ENCODE data around the gene SUV39H1. TPM values are rescaled to one million over a fixed set of nuclear protein-coding genes. Genes with fewer than 3 reads are reported as not detected.
"Not testable (repeated sequence)": the region's sequence is repeated elsewhere in the genome, so short reads cannot be mapped to it uniquely, and the experiment has no call there.

The SUV39H1 gene, protein sequence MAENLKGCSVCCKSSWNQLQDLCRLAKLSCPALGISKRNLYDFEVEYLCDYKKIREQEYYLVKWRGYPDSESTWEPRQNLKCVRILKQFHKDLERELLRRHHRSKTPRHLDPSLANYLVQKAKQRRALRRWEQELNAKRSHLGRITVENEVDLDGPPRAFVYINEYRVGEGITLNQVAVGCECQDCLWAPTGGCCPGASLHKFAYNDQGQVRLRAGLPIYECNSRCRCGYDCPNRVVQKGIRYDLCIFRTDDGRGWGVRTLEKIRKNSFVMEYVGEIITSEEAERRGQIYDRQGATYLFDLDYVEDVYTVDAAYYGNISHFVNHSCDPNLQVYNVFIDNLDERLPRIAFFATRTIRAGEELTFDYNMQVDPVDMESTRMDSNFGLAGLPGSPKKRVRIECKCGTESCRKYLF
- total RNA-seq, result 10 to 100 TPM; 31.5 to 31.9 TPM

DNA sequence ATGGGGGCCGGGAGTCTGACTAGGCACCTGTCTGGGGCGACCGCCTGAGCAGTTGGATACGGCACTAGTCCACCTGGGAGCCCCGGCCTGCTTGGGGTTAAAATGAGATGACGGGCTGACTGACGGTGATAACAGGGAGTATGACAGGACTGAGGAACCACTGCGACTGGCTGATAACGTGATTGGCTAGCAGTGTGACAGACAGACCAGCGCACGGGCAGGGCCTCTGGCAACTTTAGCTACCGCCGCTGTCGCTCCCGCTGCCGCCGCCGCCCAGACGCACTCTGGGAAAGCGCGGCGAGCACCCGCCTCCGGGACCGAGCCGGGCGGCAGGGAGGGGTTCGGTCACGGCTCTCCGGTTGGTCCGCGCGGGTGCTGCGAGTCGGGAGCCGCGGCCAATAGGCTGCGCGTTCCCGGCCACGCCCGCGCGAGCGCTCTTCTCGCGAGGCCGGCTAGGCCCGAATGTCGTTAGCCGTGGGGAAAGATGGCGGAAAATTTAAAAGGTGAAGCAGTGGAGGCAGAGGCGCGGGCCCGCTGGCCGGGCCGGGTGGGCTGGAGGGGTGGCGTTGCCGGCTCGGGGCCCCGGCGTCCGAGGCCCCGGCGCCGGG lies at the start of gene SUV39H1:
SUV39H1 (plus strand) TSS at position 434 of the 608 bp plus-strand sequence; CDS start at position 485, 51 bp downstream.
- Mint-ChIP-seq H3K9me3 (no peaks in the 10 kb centered on the region), H3K4me3 (peak within 1 kb of the TSS; percentile 89), H3K27me3 (ENCODE audit: low read depth) (no peaks in the 10 kb centered on the region), H3K4me1 (ENCODE audit: low read depth) (peaks cover 36% of the 10 kb centered on the region), H3K36me3 (ENCODE audit: low read depth) (peaks cover 16% of the 10 kb centered on the region), H3K27ac (peak within 1 kb of the TSS; percentile 91)
- CTCF ChIA-PET, result interaction anchor here (0.7 to 1.0 kb wide), 2 partner anchors 13 to 48 kb away, joined by 3 read pairs; no protein-coding TSS in a partner anchor
- DNase-seq, result peak; percentile 87
- intact Hi-C loops (cut with micrococcal nuclease), result loop anchor here (1.0 to 5.0 kb wide), 9 partner anchors 17 to 406 kb away; partner anchors contain the start of genes HDAC6, PQBP1, TFE3 and TIMM17B

DNA sequence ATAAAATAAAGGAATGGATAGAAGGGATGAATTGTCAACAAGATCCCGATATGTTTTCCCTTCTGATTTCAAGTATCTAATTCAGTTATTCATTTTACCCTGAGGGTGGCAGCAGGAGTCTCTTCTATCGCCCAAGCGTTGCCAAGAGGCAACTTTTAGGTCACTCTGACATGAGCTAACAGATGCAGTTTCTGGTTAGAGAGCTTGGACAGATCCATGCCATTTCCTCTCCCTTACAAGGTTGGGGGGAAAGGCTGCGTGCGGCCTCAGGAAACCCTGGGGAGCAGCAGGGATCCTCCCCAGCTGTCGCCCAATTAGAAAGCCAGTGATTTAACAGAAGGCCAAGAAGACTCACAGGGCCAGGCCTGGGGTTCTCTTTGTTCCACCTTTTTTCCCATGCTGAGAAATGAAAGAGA lies 48.2 kb upstream of the SUV39H1 start:
- Mint-ChIP-seq H3K36me3 (ENCODE audit: low read depth) (no peaks in the 10 kb centered on the region), H3K27me3 (ENCODE audit: low read depth) (no peaks in the 10 kb centered on the region), H3K4me3 (no peak overlapping the region), H3K27ac (no peak overlapping the region), H3K4me1 (ENCODE audit: low read depth) (peaks cover 11% of the 10 kb centered on the region), H3K9me3 (no peaks in the 10 kb centered on the region)
- intact Hi-C loops (cut with micrococcal nuclease), result loop anchor here (1.0 to 2.0 kb wide), 3 partner anchors 154 to 297 kb away; partner anchors contain the start of gene HDAC6
- CTCF ChIA-PET, result interaction anchor here (0.6 to 1.9 kb wide), 8 partner anchors 48 to 374 kb away, joined by 3 to 5 read pairs (median 3); partner anchors contain the start of genes HDAC6 and SUV39H1
- DNase-seq, result peak; percentile 53

- CTCF ChIA-PET, result interaction anchor here (0.9 to 1.0 kb wide), 2 partner anchors 297 to 304 kb away, joined by 3 read pairs; no protein-coding TSS in a partner anchor
- H3K27ac Mint-ChIP-seq, result no peak overlapping the region
- intact Hi-C loops (cut with micrococcal nuclease), result loop anchor here (2.0 kb wide), 1 partner anchor 154 kb away; the partner anchor contains the start of gene HDAC6
- H3K4me3 Mint-ChIP-seq, result no peak overlapping the region
- peaks cover 13% of the 10 kb centered on the region for H3K4me1 Mint-ChIP-seq (ENCODE audit: low read depth)
- no peaks in the 10 kb centered on the region for H3K27me3 Mint-ChIP-seq (ENCODE audit: low read depth)
- DNase-seq, result no peak
- no peaks in the 10 kb centered on the region for H3K36me3 Mint-ChIP-seq (ENCODE audit: low read depth)
- H3K9me3 Mint-ChIP-seq, result no peaks in the 10 kb centered on the region
Observed at GRCh38 chrX:48649102-48649501, 47.4 kb upstream of the SUV39H1 start.

DNA sequence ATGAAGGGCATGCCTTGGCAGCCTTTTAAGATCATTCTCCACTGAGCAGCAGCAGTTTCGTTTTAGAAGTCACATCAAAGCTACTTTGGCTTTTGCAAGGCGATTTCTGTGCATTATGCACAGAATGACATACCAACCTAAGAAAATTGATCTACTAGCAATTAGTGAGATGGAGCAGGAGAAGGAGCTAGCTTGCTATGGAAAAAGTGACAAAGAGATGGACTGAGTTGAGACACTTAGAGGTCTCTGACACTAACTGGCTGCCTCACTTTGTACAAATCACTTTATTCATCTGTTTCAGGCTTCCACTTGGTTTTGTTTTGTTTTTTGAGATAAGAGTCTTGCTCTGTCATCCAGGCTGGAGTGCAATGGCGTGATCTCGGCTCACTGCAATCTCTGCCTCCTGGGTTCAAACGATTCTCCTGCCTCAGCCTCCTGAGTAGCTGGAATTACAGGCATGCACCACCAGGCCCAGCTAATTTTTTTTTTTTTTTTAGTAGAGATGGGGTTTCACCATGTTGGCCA lies 44.4 kb upstream of the SUV39H1 start:
- DNase-seq; H3K9me3 Mint-ChIP-seq; intact Hi-C loops (cut with micrococcal nuclease); H3K36me3 Mint-ChIP-seq (ENCODE audit: low read depth); CTCF ChIA-PET; H3K4me3 Mint-ChIP-seq; H3K27me3 Mint-ChIP-seq (ENCODE audit: low read depth); H3K27ac Mint-ChIP-seq: not testable (repeated sequence)
- H3K4me1 Mint-ChIP-seq (ENCODE audit: low read depth), result peaks cover 13% of the 10 kb centered on the region

- H3K27ac Mint-ChIP-seq, CTCF ChIA-PET: not testable (repeated sequence)
Observed at GRCh38 chrX:48654746-48655145, 41.8 kb upstream of the SUV39H1 start.

DNA sequence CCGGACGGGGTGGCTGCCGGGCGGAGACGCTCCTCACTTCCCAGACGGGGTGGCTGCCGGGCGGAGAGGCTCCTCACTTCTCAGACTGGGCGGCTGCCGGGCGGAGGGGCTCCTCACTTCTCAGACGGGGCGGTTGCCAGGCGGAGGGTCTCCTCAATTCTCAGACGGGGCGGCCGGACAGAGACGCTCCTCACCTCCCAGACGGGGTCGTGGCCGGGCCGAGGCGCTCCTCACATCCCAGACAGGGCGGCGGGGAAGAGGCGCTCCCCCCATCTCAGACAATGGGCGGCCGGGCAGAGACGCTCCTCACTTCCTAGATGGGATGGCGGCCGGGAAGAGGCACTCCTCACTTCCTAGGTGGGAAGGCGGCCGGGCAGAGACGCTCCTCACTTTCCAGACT lies 36.8 kb upstream of the SUV39H1 start:
- H3K4me3 Mint-ChIP-seq; H3K4me1 Mint-ChIP-seq (ENCODE audit: low read depth); H3K36me3 Mint-ChIP-seq (ENCODE audit: low read depth); DNase-seq; intact Hi-C loops (cut with micrococcal nuclease); H3K9me3 Mint-ChIP-seq; H3K27ac Mint-ChIP-seq; H3K27me3 Mint-ChIP-seq (ENCODE audit: low read depth); CTCF ChIA-PET: not testable (repeated sequence)

More at GRCh38 chrX:48654746-48655145, 41.8 kb upstream of the SUV39H1 start:
- H3K4me3 Mint-ChIP-seq; H3K9me3 Mint-ChIP-seq; H3K27me3 Mint-ChIP-seq (ENCODE audit: low read depth); H3K36me3 Mint-ChIP-seq (ENCODE audit: low read depth); intact Hi-C loops (cut with micrococcal nuclease); DNase-seq: not testable (repeated sequence)
- H3K4me1 Mint-ChIP-seq (ENCODE audit: low read depth), result peaks cover 11% of the 10 kb centered on the region

DNA sequence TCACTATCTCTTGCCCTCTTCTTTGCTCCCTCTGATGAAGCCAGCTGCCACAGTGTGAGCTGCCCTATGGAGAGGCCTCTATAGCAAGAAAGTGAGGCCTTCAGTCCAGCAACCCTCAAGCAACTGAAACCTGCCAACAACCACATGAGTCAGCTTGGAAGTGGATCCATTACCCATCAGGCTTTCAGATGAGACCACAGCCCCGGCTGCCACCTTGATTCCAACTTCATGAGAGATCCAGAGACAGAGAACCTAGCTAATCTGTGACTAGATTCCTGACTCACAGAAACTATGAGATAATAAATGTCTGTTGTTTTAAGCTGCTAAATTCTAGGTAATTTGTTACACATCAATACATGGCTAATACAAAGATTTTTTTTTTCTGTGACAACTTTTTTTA lies 33.3 kb upstream of the SUV39H1 start:
- no peak overlapping the region for H3K27ac Mint-ChIP-seq
- H3K27me3 Mint-ChIP-seq (ENCODE audit: low read depth), result no peaks in the 10 kb centered on the region
- H3K36me3 Mint-ChIP-seq (ENCODE audit: low read depth), result no peaks in the 10 kb centered on the region
- CTCF ChIA-PET, result interaction anchor here (1.1 kb wide), 1 partner anchor 13 kb away, joined by 4 read pairs; no protein-coding TSS in a partner anchor
- peaks cover 3% of the 10 kb centered on the region for H3K4me1 Mint-ChIP-seq (ENCODE audit: low read depth)
- DNase-seq, result peak; percentile 8
- no peaks in the 10 kb centered on the region for H3K9me3 Mint-ChIP-seq
- intact Hi-C loops (cut with micrococcal nuclease), result no loop called here
- H3K4me3 Mint-ChIP-seq, result no peak overlapping the region

DNA sequence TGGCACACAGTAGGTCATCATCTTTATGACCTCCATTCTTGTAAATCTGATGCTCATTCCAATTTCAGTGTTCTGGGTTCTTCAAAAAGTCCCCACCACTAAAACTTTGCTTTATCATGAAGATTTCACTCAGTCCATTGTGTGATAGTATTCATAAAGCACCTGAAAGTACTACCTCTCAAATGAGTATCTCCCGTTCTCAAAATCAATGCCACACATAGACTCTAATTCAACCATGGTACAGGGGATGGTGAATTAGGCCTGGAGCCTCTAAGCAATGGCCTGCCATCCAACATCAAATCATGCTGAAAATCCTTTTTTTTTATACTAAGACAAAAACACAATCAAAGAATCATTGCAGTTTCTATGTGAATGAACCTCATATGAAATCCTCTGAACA lies 32.4 kb upstream of the SUV39H1 start:
- intact Hi-C loops (cut with micrococcal nuclease), result no loop called here
- CTCF ChIA-PET, result no interaction called here
- no peak for DNase-seq
- Mint-ChIP-seq H3K27ac (no peak overlapping the region), H3K9me3 (no peaks in the 10 kb centered on the region), H3K4me3 (no peak overlapping the region), H3K4me1 (ENCODE audit: low read depth) (peaks cover 3% of the 10 kb centered on the region), H3K36me3 (ENCODE audit: low read depth) (no peaks in the 10 kb centered on the region), H3K27me3 (ENCODE audit: low read depth) (no peaks in the 10 kb centered on the region)

DNA sequence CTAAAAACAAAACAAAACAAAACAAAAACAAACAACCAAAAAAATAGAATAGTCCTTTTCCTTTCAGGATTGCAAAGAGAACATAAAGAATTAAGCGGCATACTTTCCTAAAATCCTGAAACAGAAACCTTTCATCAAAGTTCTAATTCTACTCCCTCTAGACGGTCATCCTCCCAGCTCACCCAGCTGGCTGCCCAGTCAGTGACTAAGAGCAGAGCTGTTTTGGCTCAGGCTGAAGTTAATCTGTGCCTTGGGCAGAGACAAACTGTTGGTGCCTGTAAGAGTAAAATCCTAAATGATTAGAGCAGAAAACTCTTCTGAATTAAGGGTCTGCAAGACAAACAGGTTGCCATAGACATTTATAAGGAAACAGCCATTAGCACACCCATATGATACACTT lies 30.5 kb upstream of the SUV39H1 start:
- H3K4me1 Mint-ChIP-seq (ENCODE audit: low read depth), result peaks cover 2% of the 10 kb centered on the region
- CTCF ChIA-PET, result no interaction called here
- DNase-seq, result no peak
- H3K27me3 Mint-ChIP-seq (ENCODE audit: low read depth), result no peaks in the 10 kb centered on the region
- H3K9me3 Mint-ChIP-seq, result no peaks in the 10 kb centered on the region
- no peaks in the 10 kb centered on the region for H3K36me3 Mint-ChIP-seq (ENCODE audit: low read depth)
- no peak overlapping the region for H3K4me3 Mint-ChIP-seq
- intact Hi-C loops (cut with micrococcal nuclease), result no loop called here
- no peak overlapping the region for H3K27ac Mint-ChIP-seq

DNA sequence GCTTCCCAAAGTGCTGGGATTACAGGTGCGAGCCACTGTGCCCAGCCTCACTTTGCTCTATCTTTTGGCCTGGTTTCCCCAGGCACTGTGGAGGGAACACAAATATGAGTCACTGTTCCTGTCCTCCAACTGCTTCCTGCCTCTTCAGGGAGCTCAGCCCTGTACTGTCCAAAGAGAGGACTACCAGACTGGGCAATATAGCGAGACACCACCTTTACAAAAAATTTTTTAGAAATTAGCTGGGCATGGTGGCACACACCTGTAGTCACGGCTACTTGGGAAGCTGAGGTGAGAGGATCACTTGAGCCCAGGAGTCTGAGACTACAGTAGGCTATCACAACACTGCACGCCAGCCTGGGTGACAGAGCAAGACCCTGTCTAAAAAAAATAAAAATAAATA lies 29.9 kb upstream of the SUV39H1 start:
- CTCF ChIA-PET, result interaction anchor here (0.7 kb wide), 1 partner anchor 10 kb away, joined by 4 read pairs; no protein-coding TSS in a partner anchor
- no peak for DNase-seq
- Mint-ChIP-seq H3K27me3 (ENCODE audit: low read depth) (no peaks in the 10 kb centered on the region), H3K36me3 (ENCODE audit: low read depth) (no peaks in the 10 kb centered on the region), H3K4me3 (no peak overlapping the region), H3K9me3 (no peaks in the 10 kb centered on the region), H3K27ac (no peak overlapping the region), H3K4me1 (ENCODE audit: low read depth) (no peaks in the 10 kb centered on the region)
- intact Hi-C loops (cut with micrococcal nuclease), result no loop called here

DNA sequence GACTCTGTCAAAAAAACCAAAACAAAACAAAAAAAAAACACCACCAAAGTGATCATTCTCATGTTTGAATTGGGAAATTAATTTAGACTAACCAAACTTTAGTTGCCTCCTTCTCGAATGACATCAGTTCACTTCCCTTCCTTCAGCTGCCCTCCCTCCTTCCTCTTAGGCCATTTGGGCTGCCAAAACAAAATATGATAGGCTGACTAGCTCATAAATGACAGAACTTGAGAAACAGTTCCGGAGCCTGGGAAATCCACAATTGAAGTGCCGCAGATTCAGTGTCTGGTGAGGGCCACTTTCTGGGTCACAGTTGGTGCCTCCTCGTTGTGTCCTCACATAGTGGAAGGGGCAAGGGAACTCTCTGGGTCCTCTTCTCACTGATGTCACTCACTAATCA lies 29.0 kb upstream of the SUV39H1 start:
- Mint-ChIP-seq H3K4me1 (ENCODE audit: low read depth) (no peaks in the 10 kb centered on the region), H3K27me3 (ENCODE audit: low read depth) (no peaks in the 10 kb centered on the region), H3K36me3 (ENCODE audit: low read depth) (no peaks in the 10 kb centered on the region), H3K27ac (no peak overlapping the region), H3K9me3 (no peaks in the 10 kb centered on the region), H3K4me3 (no peak overlapping the region)
- intact Hi-C loops (cut with micrococcal nuclease), result no loop called here
- CTCF ChIA-PET, result no interaction called here
- DNase-seq, result no peak

- H3K9me3 Mint-ChIP-seq; H3K4me3 Mint-ChIP-seq; DNase-seq; intact Hi-C loops (cut with micrococcal nuclease); H3K27me3 Mint-ChIP-seq (ENCODE audit: low read depth); H3K4me1 Mint-ChIP-seq (ENCODE audit: low read depth); H3K27ac Mint-ChIP-seq; H3K36me3 Mint-ChIP-seq (ENCODE audit: low read depth): not testable (repeated sequence)
- CTCF ChIA-PET, result interaction anchor here (1.4 kb wide), 1 partner anchor 17 kb away, joined by 3 read pairs; no protein-coding TSS in a partner anchor
Observed at GRCh38 chrX:48668187-48668586, 28.3 kb upstream of the SUV39H1 start.
